Measurements from ENCODE around the gene STEAP4.

Gene STEAP4

DNA sequence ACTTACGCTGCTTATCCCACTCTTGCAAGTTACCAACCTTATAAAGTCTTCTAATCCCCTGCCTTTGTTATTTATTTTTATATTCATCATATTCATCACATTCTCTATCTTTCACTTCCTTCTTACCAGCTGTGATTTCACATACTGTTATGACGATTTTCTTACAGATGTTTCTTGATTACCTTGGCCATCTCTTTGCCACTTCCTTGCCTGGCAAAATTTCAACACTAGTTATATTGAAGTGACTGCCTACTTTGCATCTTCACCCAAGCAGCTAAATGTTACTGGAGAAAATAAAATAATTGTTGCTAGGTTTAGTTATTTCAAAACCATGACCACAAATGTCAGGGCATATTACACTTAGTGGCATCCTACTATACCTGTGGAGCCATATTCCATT, 8.8 kb upstream of the STEAP4 start:
- no peak for DNase-seq (ENCODE audit: low read depth)
- no peak overlapping the region for H3K4me3 ChIP-seq (ENCODE audit: low read depth, low read length)

DNA sequence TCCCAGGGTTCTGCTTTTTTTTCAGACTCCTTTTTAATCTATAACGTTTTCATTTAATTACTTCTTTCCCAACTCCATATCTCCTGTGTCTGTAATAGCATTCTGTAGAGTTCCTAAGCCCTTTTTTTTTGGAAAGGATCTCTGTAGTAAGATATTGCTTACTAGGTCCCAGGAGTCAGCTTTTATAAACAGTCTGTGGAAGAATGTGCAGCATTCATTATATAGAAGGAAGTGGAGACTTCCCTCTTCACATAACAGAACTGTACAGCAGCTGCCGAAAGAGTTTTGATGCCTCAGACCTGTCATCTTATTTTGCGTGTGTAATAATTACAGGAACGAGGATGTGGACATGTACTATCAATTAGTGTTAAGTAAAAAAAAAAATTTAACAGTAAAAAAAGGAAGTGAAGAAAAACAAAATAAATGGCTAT, 7.4 kb upstream of the STEAP4 start:
- DNase-seq (ENCODE audit: low read depth) = no peak
- H3K4me3 ChIP-seq (ENCODE audit: low read depth, low read length) = no peak overlapping the region

DNA sequence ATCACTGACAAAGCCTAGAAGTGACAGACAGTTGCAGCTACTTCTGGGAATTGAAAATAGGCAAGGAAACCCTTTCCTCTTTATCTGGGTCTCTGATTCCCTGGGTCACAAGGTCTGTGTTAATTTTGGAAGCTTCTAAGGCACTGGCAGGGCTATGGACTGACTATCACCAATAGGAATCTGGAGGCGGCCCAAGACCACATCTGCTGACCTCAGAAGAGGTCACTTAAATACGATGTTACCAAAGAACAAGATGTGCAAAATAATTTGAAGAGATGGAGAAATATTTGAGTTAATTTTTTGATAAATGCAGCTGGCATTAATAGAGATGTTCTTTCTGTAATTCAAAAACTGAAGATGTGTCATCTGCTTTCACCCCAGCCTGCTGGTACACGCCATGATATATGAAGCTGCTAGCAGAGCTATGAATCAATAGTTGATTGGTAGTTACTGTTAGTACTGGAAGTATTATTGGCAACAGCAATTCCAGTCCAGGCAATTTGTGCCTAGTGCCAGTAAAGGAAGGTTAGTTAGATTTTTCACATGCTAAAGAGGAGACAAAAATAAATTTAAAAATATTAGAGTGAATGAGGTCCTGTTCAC, 5.5 kb upstream of the STEAP4 start:
- no peak overlapping the region for H3K4me3 ChIP-seq (ENCODE audit: low read depth, low read length)
- no peak for DNase-seq (ENCODE audit: low read depth)

DNA sequence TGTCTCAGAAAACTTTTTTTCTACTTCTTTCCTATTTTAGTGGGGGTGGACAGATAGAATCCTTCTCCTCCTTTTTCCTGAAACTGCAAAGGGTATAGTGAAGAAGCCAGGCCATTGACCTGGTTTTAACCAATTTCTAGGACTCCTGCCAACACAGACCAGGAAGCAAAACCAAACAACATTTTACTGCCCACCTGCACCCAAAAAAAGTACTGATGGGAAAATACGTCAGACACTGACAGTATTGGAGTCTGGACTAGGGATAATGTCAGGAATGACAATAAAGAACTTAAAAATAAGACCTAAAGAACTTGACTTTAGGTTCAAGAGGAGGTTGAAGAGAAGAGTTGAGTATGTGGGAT, 5.0 kb upstream of the STEAP4 start:
- no peak for DNase-seq (ENCODE audit: low read depth)
- H3K4me3 ChIP-seq (ENCODE audit: low read depth, low read length) = no peak overlapping the region

GRCh38 chr7:88310956-88311674, 4.4 kb upstream of the STEAP4 start:
- DNase-seq (ENCODE audit: low read depth) = no peak
- H3K4me3 ChIP-seq (ENCODE audit: low read depth, low read length) = no peak overlapping the region

DNA sequence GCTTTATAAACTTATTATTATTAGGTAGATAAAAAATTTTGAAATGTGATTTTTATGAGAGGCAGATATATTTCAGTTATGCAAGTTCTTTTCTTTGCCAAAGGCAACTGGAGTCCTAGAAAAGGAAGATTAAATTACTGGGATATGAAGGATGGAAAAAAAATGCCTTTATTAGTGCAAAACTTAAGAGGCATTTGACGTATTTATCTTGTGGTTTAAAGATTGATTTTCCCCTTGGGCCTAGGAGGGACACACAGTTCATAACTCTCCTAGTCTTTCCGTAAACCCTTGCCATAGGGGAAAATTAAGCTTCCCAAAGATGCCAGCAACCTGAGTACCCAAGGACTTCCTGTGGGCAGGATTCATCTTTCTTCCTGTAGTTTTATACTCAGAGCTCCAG, 3.1 kb upstream of the STEAP4 start:
- no peak for DNase-seq (ENCODE audit: low read depth)

DNA sequence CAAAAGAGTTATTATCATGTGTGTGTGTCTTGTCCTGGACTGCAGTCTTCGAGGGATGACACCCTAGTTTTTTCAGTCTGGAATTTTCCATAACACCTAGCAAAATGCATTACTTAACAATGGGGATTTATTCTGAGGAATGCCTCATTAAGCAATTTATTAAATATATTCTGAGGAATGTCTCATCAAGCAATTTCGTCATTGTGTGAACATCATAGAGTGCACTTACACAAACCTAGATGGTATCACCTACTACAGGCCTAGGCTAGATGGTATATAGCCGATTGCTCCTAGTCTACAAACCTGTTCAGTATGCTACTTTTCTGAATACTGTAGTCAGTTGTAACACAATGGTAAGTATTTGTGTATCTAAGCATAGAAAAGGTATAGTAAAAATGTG, 1.1 kb upstream of the STEAP4 start:
- no peak for DNase-seq (ENCODE audit: low read depth)
- no peak overlapping the region for H3K4me3 ChIP-seq (ENCODE audit: low read depth, low read length)

More for the DNA sequence above, 3.1 kb upstream of the STEAP4 start:
- no peak overlapping the region for H3K4me3 ChIP-seq (ENCODE audit: low read depth, low read length)

GRCh38 chr7:88307412-88307811, 718 bp upstream of the STEAP4 start:
- DNase-seq (ENCODE audit: low read depth) = no peak
- H3K4me3 ChIP-seq (ENCODE audit: low read depth, low read length) = no peak overlapping the region

GRCh38 chr7:88305044-88305443, 1.6 kb downstream of the STEAP4 start:
- H3K4me3 ChIP-seq (ENCODE audit: low read depth, low read length) = no peak overlapping the region
- no peak for DNase-seq (ENCODE audit: low read depth)

- DNase-seq (ENCODE audit: low read depth) = no peak
- H3K4me3 ChIP-seq (ENCODE audit: low read depth, low read length) = no peak overlapping the region
Observed at GRCh38 chr7:88302486-88302885, 4.2 kb downstream of the STEAP4 start.

DNA sequence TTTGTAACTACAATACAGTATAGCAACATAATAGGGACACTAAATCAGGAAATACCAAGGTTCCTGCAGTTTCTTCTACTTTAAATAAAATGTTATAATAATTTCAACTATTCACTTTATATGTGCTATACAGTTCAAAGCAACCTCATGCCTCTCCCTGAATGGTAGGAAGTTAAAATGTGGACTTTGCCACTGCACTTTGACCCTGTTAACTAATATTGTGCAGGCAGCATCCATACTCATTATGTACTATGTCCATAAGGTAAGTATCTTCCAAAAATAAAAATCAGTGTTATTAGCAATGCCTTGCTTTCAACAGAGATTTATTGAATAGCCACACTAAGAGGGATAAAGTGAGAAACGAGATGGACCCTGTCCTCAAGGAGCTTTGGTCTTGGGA, 4.8 kb downstream of the STEAP4 start:
- no peak overlapping the region for H3K4me3 ChIP-seq (ENCODE audit: low read depth, low read length)
- no peak for DNase-seq (ENCODE audit: low read depth)

DNA sequence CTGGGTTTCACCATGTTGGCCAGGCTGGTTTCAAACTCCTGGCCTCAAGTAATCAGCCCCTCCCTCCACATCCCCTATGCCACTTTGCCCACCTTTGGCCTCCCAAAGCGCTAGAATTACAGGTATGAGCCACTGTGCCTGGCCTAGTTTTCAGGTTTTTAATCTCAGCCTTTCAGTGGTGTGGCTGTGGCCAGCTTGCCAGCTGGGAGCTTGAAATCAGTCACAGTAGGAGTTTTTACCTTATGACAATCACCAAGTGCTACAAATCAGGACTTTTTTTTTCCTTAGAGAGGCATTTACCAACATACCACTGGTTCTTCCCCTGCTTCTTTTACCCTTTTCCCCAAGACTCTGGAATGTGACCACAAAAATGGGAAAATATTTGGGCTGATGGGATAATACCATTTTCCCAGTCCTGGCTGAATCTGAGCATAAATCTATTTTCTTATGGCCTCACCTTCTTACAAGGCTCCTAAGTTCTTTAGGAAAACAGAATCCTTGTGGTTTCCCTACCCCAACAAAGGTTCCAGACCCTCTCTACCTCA, 6.2 kb downstream of the STEAP4 start:
- no peak overlapping the region for H3K4me3 ChIP-seq (ENCODE audit: low read depth, low read length)
- no peak for DNase-seq (ENCODE audit: low read depth)

GRCh38 chr7:88299126-88299525, 7.6 kb downstream of the STEAP4 start:
- no peak overlapping the region for H3K4me3 ChIP-seq (ENCODE audit: low read depth, low read length)
- no peak for DNase-seq (ENCODE audit: low read depth)

DNA sequence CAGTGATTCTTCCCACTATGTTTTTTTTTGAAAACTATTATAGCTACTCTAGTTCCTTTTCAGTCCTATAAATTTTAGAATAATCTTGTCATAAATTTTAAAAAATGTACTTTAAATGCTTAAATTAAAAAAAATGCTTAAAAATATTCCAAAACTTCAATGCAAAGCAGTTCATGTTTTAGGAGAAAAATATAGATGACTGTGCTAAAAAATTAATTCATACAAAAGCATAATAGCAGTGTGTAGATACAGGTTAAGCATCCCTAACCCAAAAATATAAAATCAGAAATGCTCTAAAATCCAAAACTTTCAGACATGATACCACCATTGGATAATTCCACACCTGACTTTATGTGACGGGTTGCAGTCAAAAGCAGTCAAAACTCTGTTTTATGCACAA, 12.8 kb downstream of the STEAP4 start:
- H3K4me3 ChIP-seq (ENCODE audit: low read depth, low read length) = no peak overlapping the region

GRCh38 chr7:88291398-88292173, 15.1 kb downstream of the STEAP4 start:
- no peak for DNase-seq (ENCODE audit: low read depth)

More for the DNA sequence above, 12.8 kb downstream of the STEAP4 start:
- DNase-seq (ENCODE audit: low read depth) = no peak

DNA sequence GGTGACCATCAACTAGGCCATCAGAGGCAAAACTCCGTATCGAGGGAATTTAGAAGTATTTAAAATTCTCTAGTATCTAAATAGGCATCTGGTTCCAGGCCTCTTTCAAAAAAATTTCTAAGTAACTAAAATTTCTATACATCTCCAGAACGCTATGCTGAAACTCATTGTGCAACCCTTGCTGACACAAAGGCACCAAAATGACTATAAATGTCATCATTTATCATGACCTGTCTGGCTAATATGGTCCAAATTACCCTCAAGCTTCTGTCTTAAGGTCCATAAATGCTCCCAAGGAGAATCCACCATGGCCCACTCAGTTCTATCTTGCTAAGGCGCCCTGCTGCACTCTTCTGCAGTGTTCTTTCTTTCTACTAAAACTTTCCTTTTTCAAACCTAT, 16.2 kb downstream of the STEAP4 start:
- H3K4me3 ChIP-seq (ENCODE audit: low read depth, low read length) = no peak overlapping the region
- no peak for DNase-seq (ENCODE audit: low read depth)

More at GRCh38 chr7:88291398-88292173, 15.1 kb downstream of the STEAP4 start:
- no peak overlapping the region for H3K4me3 ChIP-seq (ENCODE audit: low read depth, low read length)

GRCh38 chr7:88289564-88290025, 17.1 kb downstream of the STEAP4 start:
- H3K4me3 ChIP-seq (ENCODE audit: low read depth, low read length) = no peak overlapping the region
- no peak for DNase-seq (ENCODE audit: low read depth)

DNA sequence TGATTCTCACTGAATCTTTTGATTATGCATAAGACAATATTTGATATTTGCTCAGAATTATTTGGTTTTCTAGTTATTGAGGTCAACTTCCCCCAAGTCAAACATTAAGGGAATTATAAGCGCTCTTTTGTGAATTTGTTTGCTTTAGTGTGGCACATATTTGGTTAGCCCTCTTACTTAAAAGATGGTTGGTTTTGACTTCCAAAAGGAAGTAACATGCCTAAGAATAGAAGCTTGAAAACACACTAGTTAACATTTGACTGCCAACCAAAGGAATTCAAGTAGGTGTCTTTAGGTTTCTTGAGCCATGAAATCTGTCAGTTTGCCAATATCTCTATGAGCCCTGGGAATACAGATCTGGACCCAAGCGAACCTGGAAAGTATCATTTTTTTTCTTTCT, 24.9 kb downstream of the STEAP4 start:
- no peak for DNase-seq (ENCODE audit: low read depth)
- H3K4me3 ChIP-seq (ENCODE audit: low read depth, low read length) = no peak overlapping the region

DNA sequence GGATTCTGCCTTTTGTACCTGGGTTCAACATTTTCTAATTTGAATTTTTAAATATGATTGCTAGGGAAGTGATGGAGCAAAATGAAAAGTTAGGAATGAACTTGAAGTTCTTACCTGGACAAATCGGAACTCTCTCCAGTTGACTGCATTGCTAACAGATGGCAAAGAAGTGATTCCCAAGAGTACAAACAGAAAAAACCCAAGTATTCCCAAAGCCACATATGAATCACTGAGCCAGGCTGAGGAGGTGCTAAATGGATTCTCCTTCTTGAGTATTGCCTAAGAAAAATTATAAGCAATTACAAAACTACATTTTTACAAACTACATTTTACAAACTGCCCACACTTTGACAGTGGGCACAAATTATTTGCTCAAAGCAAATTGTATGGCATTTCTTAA, 25.9 kb downstream of the STEAP4 start:
- no peak for DNase-seq (ENCODE audit: low read depth)
- no peak overlapping the region for H3K4me3 ChIP-seq (ENCODE audit: low read depth, low read length)

DNA sequence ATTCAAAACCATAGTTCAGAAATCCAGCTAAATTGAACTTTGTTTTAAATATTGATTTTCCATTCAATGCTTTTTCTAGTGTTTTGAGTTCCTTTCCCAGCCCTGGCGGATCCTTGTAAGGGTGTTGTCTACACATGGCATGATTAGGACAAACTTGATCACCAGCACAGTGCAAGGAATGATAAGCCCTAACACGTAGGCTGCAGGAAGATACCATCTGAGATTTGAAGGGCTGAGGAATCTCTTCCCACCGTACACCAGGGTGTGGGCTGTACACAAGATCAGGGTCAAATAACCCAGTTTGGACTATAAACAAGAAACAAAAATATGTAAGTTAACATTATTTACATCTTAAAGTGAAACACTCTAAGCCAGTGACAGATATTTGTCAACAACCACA, 27.4 kb downstream of the STEAP4 start:
- no peak for DNase-seq (ENCODE audit: low read depth)
- no peak overlapping the region for H3K4me3 ChIP-seq (ENCODE audit: low read depth, low read length)

All from skeletal muscle cell (primary cell).